ENCODE data around the gene KCNE4.

GRCh38 chr2:223049356-223049755 is 2.6 kb upstream of the KCNE4 start:
- TF ChIP-seq, protein P1, sequence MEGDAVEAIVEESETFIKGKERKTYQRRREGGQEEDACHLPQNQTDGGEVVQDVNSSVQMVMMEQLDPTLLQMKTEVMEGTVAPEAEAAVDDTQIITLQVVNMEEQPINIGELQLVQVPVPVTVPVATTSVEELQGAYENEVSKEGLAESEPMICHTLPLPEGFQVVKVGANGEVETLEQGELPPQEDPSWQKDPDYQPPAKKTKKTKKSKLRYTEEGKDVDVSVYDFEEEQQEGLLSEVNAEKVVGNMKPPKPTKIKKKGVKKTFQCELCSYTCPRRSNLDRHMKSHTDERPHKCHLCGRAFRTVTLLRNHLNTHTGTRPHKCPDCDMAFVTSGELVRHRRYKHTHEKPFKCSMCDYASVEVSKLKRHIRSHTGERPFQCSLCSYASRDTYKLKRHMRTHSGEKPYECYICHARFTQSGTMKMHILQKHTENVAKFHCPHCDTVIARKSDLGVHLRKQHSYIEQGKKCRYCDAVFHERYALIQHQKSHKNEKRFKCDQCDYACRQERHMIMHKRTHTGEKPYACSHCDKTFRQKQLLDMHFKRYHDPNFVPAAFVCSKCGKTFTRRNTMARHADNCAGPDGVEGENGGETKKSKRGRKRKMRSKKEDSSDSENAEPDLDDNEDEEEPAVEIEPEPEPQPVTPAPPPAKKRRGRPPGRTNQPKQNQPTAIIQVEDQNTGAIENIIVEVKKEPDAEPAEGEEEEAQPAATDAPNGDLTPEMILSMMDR (IDR thresholded peaks at IDR 0.05; ENCODE audit: low read length) = no peak
- TF ChIP-seq EZH2 (optimal IDR thresholded peaks at IDR 0.05; ENCODE audit: low read depth, low read length) (no peak), EZH2phosphoT487 (IDR thresholded peaks at IDR 0.05; ENCODE audit: low read length) (no peak)
